WTC11 (cell line): ENCODE data around the gene TNPO1. TPM values are rescaled to one million over a fixed set of nuclear protein-coding genes. Genes with fewer than 3 reads are reported as not detected.

Experiments
- ATAC-seq: fragments of 200-7000 bp; cut with Tn5 transposase; 2 replicates; pipeline ENCODE4 v1.10.0; 2021; ENCODE audit warnings: mild to moderate bottlenecking, moderate library complexity
- CTCF ChIA-PET: fragments of 300-600 bp; sonication (Branson Sonifier 250); formaldehyde crosslinking; loops from one replicate; lab custom pipeline; 2021; ENCODE audit warnings: antibody characterized with exemption; lab: Charles Lee
- POLR2A ChIA-PET: fragments of 350-600 bp; sonication (Branson Sonifier 250); formaldehyde crosslinking; loops from one replicate; lab custom pipeline; 2021; ENCODE audit warnings: antibody characterized with exemption; lab: Charles Lee
- DNase-seq: peaks from one replicate; pipeline ENCODE4 v3.0.0; 2021; ENCODE audit warnings: low spot score
- H3K27ac Mint-ChIP-seq: 2 replicates; pipeline ENCODE4 v1.8.0; 2021; ENCODE audit warnings: mixed read lengths
- H3K27me3 Mint-ChIP-seq: 2 replicates; pipeline ENCODE4 v1.8.0; 2021; ENCODE audit warnings: low read depth, mild to moderate bottlenecking, moderate library complexity, mixed read lengths
- H3K36me3 Mint-ChIP-seq: 2 replicates; pipeline ENCODE4 v1.8.0; 2021; ENCODE audit warnings: mixed read lengths
- H3K4me1 Mint-ChIP-seq: 2 replicates; pipeline ENCODE4 v1.8.0; 2022; ENCODE audit warnings: mixed read lengths
- H3K4me3 Mint-ChIP-seq: 2 replicates; pipeline ENCODE4 v1.8.0; 2021; ENCODE audit warnings: mild to moderate bottlenecking, moderate library complexity, mixed read lengths
- H3K9me3 Mint-ChIP-seq: 2 replicates; pipeline ENCODE4 v1.8.0; 2021; ENCODE audit warnings: mixed read lengths
- ATF2 ChIP-seq: sonication (generic); formaldehyde crosslinking; IDR thresholded peaks from 2 replicates; pipeline ENCODE4 v1.8.1; 2022; ENCODE audit warnings: low read depth, missing genetic modification reagents, borderline replicate concordance
- ATF3 ChIP-seq: sonication (generic); formaldehyde crosslinking; conservative IDR thresholded peaks from 2 replicates; pipeline ENCODE4 v1.8.1; 2022; ENCODE audit warnings: mild to moderate bottlenecking, missing genetic modification reagents
- CBFB ChIP-seq: sonication (generic); formaldehyde crosslinking; IDR thresholded peaks from 2 replicates; pipeline ENCODE4 v1.8.1; 2022; ENCODE audit warnings: mild to moderate bottlenecking, low read depth, missing genetic modification reagents
- EMX1 ChIP-seq: fragments of 250-450 bp; sonication (Bioruptor Pico); IDR thresholded peaks from 2 replicates; pipeline ENCODE4 v1.8.0; 2021; ENCODE audit warnings: mild to moderate bottlenecking
- GABPB1 ChIP-seq: sonication (generic); formaldehyde crosslinking; IDR thresholded peaks from 2 replicates; pipeline ENCODE4 v1.8.1; 2023; ENCODE audit warnings: mild to moderate bottlenecking, missing genetic modification reagents
- GTF2I ChIP-seq: fragments of 250-450 bp; sonication (Bioruptor Pico); conservative IDR thresholded peaks from 2 replicates; pipeline ENCODE4 v1.4.0; 2021; ENCODE audit warnings: mild to moderate bottlenecking
- MLX ChIP-seq: sonication (generic); formaldehyde crosslinking; IDR thresholded peaks from 2 replicates; pipeline ENCODE4 v1.8.1; 2023; ENCODE audit warnings: mild to moderate bottlenecking, missing genetic modification reagents, moderate library complexity
- NFE2L1 ChIP-seq: sonication (generic); formaldehyde crosslinking; IDR thresholded peaks from 2 replicates; pipeline ENCODE4 v1.8.1; 2023; ENCODE audit warnings: missing genetic modification reagents
- NR2C2 ChIP-seq: sonication (generic); formaldehyde crosslinking; IDR thresholded peaks from 2 replicates; pipeline ENCODE4 v1.8.0; 2022; ENCODE audit warnings: mild to moderate bottlenecking, missing genetic modification reagents
- TCF7 ChIP-seq: sonication (generic); formaldehyde crosslinking; IDR thresholded peaks from 2 replicates; pipeline ENCODE4 v1.8.0; 2022; ENCODE audit warnings: mild to moderate bottlenecking, low read depth, missing genetic modification reagents, moderate library complexity
- TP53 ChIP-seq: sonication (generic); formaldehyde crosslinking; IDR thresholded peaks from 2 replicates; pipeline ENCODE4 v1.8.1; 2023; ENCODE audit warnings: mild to moderate bottlenecking, missing genetic modification reagents
- ZNF121 ChIP-seq: sonication (generic); formaldehyde crosslinking; IDR thresholded peaks from 2 replicates; pipeline ENCODE4 v1.8.0; 2023; ENCODE audit warnings: missing genetic modification reagents
- ZNF232 ChIP-seq: sonication (generic); formaldehyde crosslinking; IDR thresholded peaks from 2 replicates; pipeline ENCODE4 v1.8.0; 2022; ENCODE audit warnings: mild to moderate bottlenecking, missing genetic modification reagents
- ZNF263 ChIP-seq: sonication (generic); formaldehyde crosslinking; IDR thresholded peaks from 2 replicates; pipeline ENCODE4 v1.8.1; 2022; ENCODE audit warnings: low read depth, mild to moderate bottlenecking, moderate library complexity, missing genetic modification reagents
- ZNF281 ChIP-seq: sonication (generic); formaldehyde crosslinking; IDR thresholded peaks from 2 replicates; pipeline ENCODE4 v1.8.0; 2023; ENCODE audit warnings: mild to moderate bottlenecking, missing genetic modification reagents
- ZNF396 ChIP-seq: fragments of 250-450 bp; sonication (Bioruptor Pico); IDR thresholded peaks from 2 replicates; pipeline ENCODE4 v1.8.0; 2021; ENCODE audit warnings: mild to moderate bottlenecking, moderate library complexity, borderline replicate concordance
- ZNF423 ChIP-seq: fragments of 250-450 bp; sonication (Bioruptor Pico); IDR thresholded peaks from 2 replicates; pipeline ENCODE4 v2.1.2; 2022; ENCODE audit warnings: mild to moderate bottlenecking, moderate library complexity
- total RNA-seq: library from RNA; stranded (reverse); gene quantifications from 3 replicates; pipeline ENCODE4 v1.2.3, GENCODE V29; 2021
- TF ChIP-seq, protein P1 (sequence below): sonication (generic); formaldehyde crosslinking; IDR thresholded peaks from 2 replicates; pipeline ENCODE4 v1.8.0; 2022; ENCODE audit warnings: mild to moderate bottlenecking, missing genetic modification reagents
- TF ChIP-seq, protein P2 (sequence below): sonication (generic); formaldehyde crosslinking; IDR thresholded peaks from 2 replicates; pipeline ENCODE4 v1.8.1; 2022; ENCODE audit warnings: missing genetic modification reagents, borderline replicate concordance
- TF ChIP-seq, protein P3 (sequence below): sonication (generic); formaldehyde crosslinking; IDR thresholded peaks from 2 replicates; pipeline ENCODE4 v1.8.0; 2022; ENCODE audit warnings: missing genetic modification reagents
- TF ChIP-seq, protein P4 (sequence below): fragments of 200-600 bp; IDR thresholded peaks from 2 replicates; pipeline ENCODE4 v1.8.0; 2022; ENCODE audit warnings: antibody characterized with exemption
- TF ChIP-seq, protein P5 (sequence below): sonication (generic); formaldehyde crosslinking; IDR thresholded peaks from 2 replicates; pipeline ENCODE4 v1.8.1; 2022; ENCODE audit warnings: mild to moderate bottlenecking, missing genetic modification reagents, moderate library complexity, borderline replicate concordance

The TNPO1 gene
- total RNA-seq, 1 experiment from 2014 or later = 150 TPM

DNA sequence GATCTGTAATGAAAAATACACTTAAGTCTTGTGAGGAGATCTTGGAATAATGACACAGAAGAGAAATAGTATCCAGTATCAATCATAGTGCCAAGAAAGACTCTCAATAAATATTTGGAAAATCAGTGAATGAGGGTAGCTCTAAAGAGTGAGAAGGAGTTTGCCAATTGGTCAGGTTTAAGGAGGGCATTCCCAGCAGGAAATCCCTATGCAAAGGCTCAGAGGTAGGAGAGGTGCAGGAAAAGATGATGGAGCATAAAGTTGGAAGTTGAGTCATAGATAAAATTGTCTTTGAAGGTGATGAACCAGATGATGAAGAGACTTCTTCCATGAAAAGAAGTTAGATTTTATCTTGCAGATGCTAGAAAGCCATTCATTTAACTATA is 27.8 kb downstream of the TNPO1 start:
- H3K27me3 Mint-ChIP-seq = no peaks in the 10 kb centered on the region
- no peaks in the 10 kb centered on the region for H3K36me3 Mint-ChIP-seq
- no peaks in the 10 kb centered on the region for H3K9me3 Mint-ChIP-seq
- H3K4me3 Mint-ChIP-seq = no peak overlapping the region
- no peak for TF ChIP-seq GTF2I
- TF ChIP-seq, protein P1, sequence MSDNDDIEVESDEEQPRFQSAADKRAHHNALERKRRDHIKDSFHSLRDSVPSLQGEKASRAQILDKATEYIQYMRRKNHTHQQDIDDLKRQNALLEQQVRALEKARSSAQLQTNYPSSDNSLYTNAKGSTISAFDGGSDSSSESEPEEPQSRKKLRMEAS = no peak
- TF ChIP-seq ZNF396 (CRISPR knock-in tag) = no peak
- no peak for TF ChIP-seq NFE2L1 (CRISPR knock-in tag)
- no peak for TF ChIP-seq NR2C2 (CRISPR knock-in tag)
- TF ChIP-seq ZNF263 (CRISPR knock-in tag) = no peak
- POLR2A ChIA-PET = no interaction called here
- DNase-seq (no peak), ATAC-seq (no peak)
- CTCF ChIA-PET = interaction anchor here (0.6 kb wide), 1 partner anchor 42 kb away, joined by 5 read pairs; no protein-coding TSS in a partner anchor
- no peak overlapping the region for H3K27ac Mint-ChIP-seq
- H3K4me1 Mint-ChIP-seq = peaks cover 29% of the 10 kb centered on the region

GRCh38 chr5:72845889-72846288 is 29.4 kb downstream of the TNPO1 start:
- CTCF ChIA-PET = interaction anchor here (1.3 kb wide), 1 partner anchor 27 kb away, joined by 3 read pairs; no protein-coding TSS in a partner anchor
- POLR2A ChIA-PET = interaction anchor here (1.6 kb wide), 1 partner anchor 29 kb away, joined by 5 read pairs; the partner anchor contains the start of gene TNPO1
- Mint-ChIP-seq H3K36me3 (no peaks in the 10 kb centered on the region), H3K27ac (no peak overlapping the region), H3K4me3 (no peak overlapping the region), H3K27me3 (no peaks in the 10 kb centered on the region), H3K4me1 (peaks cover 43% of the 10 kb centered on the region), H3K9me3 (no peaks in the 10 kb centered on the region)
- no peak for ATAC-seq
- DNase-seq = no peak
- TF ChIP-seq ATF3 (CRISPR knock-in tag) (no peak), TCF7 (CRISPR knock-in tag) (no peak), NR2C2 (CRISPR knock-in tag) (no peak), CBFB (no peak), ZNF121 (CRISPR knock-in tag) (no peak), TP53 (CRISPR knock-in tag) (no peak), GTF2I (no peak), MLX (CRISPR knock-in tag) (no peak), EMX1 (CRISPR knock-in tag) (no peak), GABPB1 (CRISPR knock-in tag) (no peak), ZNF232 (CRISPR knock-in tag) (no peak), ZNF423 (CRISPR knock-in tag) (no peak), ZNF396 (CRISPR knock-in tag) (no peak), ATF2 (no peak), ZNF281 (CRISPR knock-in tag) (no peak)
- TF ChIP-seq, protein P2, sequence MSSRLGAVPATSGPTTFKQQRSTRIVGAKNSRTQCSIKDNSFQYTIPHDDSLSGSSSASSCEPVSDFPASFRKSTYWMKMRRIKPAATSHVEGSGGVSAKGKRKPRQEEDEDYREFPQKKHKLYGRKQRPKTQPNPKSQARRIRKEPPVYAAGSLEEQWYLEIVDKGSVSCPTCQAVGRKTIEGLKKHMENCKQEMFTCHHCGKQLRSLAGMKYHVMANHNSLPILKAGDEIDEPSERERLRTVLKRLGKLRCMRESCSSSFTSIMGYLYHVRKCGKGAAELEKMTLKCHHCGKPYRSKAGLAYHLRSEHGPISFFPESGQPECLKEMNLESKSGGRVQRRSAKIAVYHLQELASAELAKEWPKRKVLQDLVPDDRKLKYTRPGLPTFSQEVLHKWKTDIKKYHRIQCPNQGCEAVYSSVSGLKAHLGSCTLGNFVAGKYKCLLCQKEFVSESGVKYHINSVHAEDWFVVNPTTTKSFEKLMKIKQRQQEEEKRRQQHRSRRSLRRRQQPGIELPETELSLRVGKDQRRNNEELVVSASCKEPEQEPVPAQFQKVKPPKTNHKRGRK (CRISPR knock-in tag) = no peak
- TF ChIP-seq, protein P3, sequence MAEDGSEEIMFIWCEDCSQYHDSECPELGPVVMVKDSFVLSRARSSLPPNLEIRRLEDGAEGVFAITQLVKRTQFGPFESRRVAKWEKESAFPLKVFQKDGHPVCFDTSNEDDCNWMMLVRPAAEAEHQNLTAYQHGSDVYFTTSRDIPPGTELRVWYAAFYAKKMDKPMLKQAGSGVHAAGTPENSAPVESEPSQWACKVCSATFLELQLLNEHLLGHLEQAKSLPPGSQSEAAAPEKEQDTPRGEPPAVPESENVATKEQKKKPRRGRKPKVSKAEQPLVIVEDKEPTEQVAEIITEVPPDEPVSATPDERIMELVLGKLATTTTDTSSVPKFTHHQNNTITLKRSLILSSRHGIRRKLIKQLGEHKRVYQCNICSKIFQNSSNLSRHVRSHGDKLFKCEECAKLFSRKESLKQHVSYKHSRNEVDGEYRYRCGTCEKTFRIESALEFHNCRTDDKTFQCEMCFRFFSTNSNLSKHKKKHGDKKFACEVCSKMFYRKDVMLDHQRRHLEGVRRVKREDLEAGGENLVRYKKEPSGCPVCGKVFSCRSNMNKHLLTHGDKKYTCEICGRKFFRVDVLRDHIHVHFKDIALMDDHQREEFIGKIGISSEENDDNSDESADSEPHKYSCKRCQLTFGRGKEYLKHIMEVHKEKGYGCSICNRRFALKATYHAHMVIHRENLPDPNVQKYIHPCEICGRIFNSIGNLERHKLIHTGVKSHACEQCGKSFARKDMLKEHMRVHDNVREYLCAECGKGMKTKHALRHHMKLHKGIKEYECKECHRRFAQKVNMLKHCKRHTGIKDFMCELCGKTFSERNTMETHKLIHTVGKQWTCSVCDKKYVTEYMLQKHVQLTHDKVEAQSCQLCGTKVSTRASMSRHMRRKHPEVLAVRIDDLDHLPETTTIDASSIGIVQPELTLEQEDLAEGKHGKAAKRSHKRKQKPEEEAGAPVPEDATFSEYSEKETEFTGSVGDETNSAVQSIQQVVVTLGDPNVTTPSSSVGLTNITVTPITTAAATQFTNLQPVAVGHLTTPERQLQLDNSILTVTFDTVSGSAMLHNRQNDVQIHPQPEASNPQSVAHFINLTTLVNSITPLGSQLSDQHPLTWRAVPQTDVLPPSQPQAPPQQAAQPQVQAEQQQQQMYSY = no peak
- TF ChIP-seq, protein P4, sequence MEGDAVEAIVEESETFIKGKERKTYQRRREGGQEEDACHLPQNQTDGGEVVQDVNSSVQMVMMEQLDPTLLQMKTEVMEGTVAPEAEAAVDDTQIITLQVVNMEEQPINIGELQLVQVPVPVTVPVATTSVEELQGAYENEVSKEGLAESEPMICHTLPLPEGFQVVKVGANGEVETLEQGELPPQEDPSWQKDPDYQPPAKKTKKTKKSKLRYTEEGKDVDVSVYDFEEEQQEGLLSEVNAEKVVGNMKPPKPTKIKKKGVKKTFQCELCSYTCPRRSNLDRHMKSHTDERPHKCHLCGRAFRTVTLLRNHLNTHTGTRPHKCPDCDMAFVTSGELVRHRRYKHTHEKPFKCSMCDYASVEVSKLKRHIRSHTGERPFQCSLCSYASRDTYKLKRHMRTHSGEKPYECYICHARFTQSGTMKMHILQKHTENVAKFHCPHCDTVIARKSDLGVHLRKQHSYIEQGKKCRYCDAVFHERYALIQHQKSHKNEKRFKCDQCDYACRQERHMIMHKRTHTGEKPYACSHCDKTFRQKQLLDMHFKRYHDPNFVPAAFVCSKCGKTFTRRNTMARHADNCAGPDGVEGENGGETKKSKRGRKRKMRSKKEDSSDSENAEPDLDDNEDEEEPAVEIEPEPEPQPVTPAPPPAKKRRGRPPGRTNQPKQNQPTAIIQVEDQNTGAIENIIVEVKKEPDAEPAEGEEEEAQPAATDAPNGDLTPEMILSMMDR = no peak
- TF ChIP-seq, protein P5, sequence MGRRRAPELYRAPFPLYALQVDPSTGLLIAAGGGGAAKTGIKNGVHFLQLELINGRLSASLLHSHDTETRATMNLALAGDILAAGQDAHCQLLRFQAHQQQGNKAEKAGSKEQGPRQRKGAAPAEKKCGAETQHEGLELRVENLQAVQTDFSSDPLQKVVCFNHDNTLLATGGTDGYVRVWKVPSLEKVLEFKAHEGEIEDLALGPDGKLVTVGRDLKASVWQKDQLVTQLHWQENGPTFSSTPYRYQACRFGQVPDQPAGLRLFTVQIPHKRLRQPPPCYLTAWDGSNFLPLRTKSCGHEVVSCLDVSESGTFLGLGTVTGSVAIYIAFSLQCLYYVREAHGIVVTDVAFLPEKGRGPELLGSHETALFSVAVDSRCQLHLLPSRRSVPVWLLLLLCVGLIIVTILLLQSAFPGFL (CRISPR knock-in tag) = no peak
